HL-60 (cell line): ENCODE results near the gene ALDH1L1.

Experiments
- POLR2AphosphoS5 ChIP-seq: IDR thresholded peaks from 2 replicates; pipeline ENCODE4 v1.6.1; 2012; ENCODE audit warnings: low read depth
- TF ChIP-seq, protein P1 (sequence below): IDR thresholded peaks from one replicate; pipeline ENCODE4 v1.5.1; 2011; ENCODE audit warnings: low read length, control low read depth, inconsistent platforms; ENCODE audit not compliant: insufficient read depth

DNA sequence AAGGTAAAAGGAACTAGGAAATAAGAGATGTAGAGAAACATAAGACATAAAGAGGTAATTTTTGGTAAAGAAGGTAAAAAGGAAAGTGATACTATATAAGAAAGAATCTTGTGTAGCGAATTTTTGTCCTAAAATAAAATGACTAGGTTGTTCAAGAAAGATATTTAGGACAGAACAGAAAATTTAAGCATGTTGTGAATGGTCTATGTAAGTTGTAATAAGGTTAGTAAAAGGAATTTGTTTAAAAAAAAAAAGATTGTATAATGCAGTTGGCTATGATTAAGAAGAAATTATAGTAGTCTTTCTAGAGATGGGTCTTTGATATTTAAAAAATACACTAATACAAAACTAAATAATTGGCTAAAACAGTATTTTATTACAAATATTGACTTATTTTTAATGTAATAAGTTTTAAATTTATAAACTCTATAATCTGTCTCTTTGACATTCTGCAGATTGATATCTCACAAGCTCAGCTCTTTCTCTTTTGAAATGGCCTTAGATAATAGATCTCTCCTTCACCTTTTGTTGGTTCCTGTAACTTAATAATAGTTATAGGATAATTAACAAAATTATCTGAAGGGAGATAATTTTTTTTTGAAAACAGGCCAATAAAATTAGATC, 92.7 kb downstream of the ALDH1L1 start:
- TF ChIP-seq POLR2AphosphoS5, result no peak
- TF ChIP-seq, protein P1, sequence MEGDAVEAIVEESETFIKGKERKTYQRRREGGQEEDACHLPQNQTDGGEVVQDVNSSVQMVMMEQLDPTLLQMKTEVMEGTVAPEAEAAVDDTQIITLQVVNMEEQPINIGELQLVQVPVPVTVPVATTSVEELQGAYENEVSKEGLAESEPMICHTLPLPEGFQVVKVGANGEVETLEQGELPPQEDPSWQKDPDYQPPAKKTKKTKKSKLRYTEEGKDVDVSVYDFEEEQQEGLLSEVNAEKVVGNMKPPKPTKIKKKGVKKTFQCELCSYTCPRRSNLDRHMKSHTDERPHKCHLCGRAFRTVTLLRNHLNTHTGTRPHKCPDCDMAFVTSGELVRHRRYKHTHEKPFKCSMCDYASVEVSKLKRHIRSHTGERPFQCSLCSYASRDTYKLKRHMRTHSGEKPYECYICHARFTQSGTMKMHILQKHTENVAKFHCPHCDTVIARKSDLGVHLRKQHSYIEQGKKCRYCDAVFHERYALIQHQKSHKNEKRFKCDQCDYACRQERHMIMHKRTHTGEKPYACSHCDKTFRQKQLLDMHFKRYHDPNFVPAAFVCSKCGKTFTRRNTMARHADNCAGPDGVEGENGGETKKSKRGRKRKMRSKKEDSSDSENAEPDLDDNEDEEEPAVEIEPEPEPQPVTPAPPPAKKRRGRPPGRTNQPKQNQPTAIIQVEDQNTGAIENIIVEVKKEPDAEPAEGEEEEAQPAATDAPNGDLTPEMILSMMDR, result no peak
